ENCODE data around the gene SLC25A38. TPM values are rescaled to one million over a fixed set of nuclear protein-coding genes. Genes with fewer than 3 reads are reported as not detected.

The SLC25A38 gene
- total and polyA plus RNA-seq, 9 of the 15 experiments (the other 6 are each of a cell fraction or from before 2014, with no cell fraction given), result 13.5 to 51.1 (median 30.6) TPM

GRCh38 chr3:39384665-39385000 lies 1.5 kb downstream of the SLC25A38 start (continued):
- no peak for TF ChIP-seq MGA (IDR thresholded peaks at IDR 0.05)
- TF ChIP-seq SAFB (IDR thresholded peaks at IDR 0.05; ENCODE audit: borderline replicate concordance, low read depth, low read length), result no peak
- TF ChIP-seq, protein P1, sequence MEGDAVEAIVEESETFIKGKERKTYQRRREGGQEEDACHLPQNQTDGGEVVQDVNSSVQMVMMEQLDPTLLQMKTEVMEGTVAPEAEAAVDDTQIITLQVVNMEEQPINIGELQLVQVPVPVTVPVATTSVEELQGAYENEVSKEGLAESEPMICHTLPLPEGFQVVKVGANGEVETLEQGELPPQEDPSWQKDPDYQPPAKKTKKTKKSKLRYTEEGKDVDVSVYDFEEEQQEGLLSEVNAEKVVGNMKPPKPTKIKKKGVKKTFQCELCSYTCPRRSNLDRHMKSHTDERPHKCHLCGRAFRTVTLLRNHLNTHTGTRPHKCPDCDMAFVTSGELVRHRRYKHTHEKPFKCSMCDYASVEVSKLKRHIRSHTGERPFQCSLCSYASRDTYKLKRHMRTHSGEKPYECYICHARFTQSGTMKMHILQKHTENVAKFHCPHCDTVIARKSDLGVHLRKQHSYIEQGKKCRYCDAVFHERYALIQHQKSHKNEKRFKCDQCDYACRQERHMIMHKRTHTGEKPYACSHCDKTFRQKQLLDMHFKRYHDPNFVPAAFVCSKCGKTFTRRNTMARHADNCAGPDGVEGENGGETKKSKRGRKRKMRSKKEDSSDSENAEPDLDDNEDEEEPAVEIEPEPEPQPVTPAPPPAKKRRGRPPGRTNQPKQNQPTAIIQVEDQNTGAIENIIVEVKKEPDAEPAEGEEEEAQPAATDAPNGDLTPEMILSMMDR (IDR thresholded peaks at IDR 0.05 in 2 of 3, conservative IDR thresholded peaks at IDR 0.05 in 1 of 3; ENCODE audit: insufficient read depth in 2 of 3, low read depth in 1 of 3, low read length in 3 of 3), result no peak
- no peak for TF ChIP-seq SREBF2 (CRISPR knock-in tag; IDR thresholded peaks at IDR 0.05)
- no peak for TF ChIP-seq EP300 (IDR thresholded peaks at IDR 0.05; ENCODE audit: low read length)
- TF ChIP-seq SMARCA4 (IDR thresholded peaks at IDR 0.05), result 0 out of 2 replicates have a peak, but pooled peaks have one; percentile 7
- TF ChIP-seq ZKSCAN1 (IDR thresholded peaks at IDR 0.05; ENCODE audit: low read depth, low read length), result no peak
- no peak for TF ChIP-seq ZBTB11 (CRISPR knock-in tag; IDR thresholded peaks at IDR 0.05)
- no peak for TF ChIP-seq KLF6 (CRISPR knock-in tag; IDR thresholded peaks at IDR 0.05; ENCODE audit: borderline replicate concordance)
- TF ChIP-seq, protein P2, sequence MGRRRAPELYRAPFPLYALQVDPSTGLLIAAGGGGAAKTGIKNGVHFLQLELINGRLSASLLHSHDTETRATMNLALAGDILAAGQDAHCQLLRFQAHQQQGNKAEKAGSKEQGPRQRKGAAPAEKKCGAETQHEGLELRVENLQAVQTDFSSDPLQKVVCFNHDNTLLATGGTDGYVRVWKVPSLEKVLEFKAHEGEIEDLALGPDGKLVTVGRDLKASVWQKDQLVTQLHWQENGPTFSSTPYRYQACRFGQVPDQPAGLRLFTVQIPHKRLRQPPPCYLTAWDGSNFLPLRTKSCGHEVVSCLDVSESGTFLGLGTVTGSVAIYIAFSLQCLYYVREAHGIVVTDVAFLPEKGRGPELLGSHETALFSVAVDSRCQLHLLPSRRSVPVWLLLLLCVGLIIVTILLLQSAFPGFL (CRISPR knock-in tag; IDR thresholded peaks at IDR 0.05), result no peak

Measured in K562 (cell line).